Kasumi-1 (cell line): Measurements from ENCODE around the gene HYI.
"Not testable (repeated sequence)": the region's sequence is repeated elsewhere in the genome, so short reads cannot be mapped to it uniquely, and the experiment has no call there.

Source experiments
- DNase-seq, 2 experiments: peaks; one replicate each; lab custom pipeline; 2025; lab: John Stamatoyannopoulos, UW

Gene HYI, protein sequence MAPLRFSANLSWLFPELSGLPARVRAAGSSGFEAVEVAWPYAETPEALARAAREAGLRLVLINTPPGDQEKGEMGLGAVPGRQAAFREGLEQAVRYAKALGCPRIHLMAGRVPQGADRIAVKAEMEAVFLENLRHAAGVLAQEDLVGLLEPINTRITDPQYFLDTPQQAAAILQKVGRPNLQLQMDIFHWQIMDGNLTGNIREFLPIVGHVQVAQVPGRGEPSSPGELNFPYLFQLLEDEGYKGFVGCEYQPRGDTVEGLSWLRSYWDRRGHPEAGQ

DNA sequence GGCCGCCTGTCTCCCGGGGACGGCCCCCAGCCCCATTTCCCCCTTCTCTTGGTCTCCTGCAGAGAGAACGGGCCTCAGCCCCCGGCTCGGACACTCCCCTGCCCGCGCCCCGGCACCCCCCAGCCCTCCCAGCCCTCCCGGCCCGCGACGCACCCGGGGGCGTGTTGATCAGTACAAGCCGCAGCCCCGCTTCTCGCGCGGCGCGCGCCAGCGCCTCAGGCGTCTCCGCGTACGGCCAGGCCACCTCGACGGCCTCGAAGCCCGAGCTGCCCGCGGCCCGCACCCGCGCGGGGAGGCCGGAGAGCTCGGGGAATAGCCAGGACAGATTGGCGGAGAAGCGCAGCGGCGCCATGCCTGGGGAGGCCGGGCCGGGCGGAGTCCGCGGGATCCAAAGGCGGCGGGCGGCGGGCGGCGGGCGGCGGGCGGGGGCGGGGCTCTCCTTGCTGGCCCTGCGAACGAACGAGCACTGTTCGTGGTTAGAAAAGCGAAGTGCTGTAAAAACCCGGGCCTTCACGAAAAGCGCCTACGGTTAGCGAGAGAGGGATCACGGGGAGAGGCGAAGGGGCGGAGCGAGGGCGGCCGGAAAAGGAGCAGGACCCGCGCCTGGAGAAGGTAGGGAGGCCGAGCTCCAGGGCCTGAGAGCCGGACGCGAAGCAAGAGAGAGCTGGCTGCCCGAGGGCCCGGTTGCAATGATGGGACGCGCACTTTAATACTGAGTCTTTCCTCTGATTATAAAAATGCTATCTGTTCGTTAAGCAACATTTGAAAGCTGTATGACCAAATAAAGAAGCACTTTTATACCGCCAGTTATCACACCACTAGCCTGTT is at the start of gene HYI:
TSS of gene HYI (minus strand) at position 490 of the 828 bp plus-strand sequence. CDS start at position 352, 138 bp downstream.
- peak; percentile 83 to 87 for DNase-seq

DNA sequence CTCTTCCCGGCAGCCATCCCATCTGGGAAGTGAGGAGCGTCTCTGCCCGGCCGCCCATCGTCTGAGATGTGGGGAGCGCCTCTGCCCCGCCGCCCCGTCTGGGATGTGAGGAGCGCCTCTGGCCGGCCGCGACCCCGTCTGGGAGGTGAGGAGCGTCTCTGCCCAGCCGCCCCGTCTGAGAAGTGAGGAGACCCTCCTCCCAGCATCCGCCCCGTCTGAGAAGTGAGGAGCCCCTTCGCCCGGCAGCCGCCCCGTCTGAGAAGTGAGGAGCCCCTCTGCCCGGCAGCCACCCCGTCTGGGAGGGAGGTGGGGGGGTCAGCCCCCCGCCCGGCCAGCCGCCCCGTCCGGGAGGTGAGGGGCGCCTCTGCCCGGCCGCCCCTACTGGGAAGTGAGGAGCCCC is 48.1 kb upstream of the HYI start:
- DNase-seq: not testable (repeated sequence)

DNA sequence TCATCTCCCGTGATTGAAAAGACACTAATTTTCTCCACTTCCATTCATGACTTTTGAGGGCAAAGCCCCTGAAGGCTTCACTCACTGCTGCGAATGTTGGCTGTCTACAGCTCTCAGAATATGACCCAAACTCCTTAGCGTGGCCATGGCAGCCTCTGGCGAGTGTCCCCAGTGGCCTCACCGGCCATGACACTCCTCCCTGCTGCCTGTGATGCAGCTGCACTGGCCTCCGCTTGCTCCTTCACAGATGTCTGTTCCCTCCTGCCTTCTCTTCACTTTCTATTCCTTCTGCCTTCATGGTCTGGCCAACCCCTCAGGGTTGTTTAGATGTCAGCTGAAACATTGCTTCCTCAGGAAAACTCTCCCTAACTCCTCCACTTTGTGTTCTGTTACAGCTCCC is 46.2 kb upstream of the HYI start:
- DNase-seq: no peak

DNA sequence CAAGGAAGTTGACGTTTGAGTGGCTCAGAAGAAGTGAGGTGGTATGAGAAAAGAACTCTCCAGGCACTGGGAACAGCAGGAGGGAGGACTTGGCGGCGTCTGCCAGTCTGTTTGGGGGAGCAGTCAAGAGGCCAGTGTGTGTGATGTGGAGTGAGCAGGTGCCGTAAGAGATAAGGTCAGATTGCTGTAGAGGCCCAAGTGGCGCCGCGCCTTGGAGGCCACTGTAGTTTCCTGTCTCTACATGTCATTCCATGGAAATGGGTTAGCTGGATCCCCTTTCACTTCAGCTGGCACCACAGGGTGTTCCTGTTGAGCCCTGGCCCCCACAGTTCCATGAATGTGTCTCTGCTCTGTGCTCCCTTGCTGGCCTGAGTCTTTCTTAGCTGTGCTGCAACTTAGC is 41.5 kb upstream of the HYI start:
- DNase-seq: no peak

DNA sequence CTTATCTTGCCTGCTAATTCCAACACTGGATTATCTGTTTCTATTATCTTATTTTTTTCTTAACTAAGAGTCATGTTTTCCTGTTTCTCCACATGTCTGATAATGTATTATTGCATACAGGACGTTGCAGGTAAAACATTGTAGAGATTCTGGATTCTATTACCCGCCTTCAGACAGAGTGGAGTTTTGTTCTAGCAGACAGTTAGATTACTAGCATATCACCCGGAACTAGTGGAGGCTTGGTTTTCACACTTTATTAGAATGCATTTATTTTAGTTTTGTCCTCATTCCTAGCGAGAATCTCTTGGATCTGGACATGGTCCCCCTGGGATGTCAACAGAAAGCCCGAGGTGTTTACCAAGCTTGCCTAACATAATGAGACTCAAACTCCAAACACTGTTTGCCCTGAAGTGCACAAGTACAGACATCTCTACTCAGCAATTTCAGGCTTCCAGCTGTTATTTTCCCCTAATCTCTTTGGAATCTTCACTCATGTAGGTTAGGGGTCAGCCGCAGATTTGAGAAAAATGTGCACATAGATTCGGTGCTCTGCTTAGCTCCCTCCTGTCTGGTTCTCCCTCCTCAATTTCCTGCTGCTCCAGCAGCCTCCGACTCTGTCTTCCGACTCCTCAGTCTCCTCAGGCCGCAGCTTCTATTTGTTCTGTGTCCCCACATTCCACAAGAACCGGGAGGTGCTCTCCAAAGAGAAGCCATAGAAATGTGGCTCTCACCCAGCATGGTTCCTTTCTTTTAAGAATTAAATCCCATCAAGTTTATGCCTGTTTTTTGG is 40.1 kb upstream of the HYI start:
- no peak for DNase-seq

DNA sequence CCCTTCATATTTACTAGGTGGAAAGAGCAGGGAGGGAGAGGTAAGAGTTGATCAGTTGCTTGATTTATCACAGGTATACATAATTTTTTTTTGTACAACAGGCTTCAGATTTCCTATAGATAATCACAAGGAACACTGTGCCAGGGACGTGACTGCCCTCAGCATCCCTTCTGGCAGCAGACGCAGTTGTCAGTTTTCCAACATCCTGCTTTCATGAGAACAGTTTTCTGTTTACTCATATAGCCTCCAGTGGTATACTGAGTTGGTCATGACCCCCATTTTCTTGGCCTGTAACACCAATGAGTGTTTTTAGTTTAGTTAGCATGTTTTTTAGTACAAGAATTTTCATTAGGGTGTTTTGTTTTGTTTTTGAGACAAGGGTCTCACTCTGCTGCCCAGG is 39.1 kb upstream of the HYI start:
- DNase-seq: no peak

DNA sequence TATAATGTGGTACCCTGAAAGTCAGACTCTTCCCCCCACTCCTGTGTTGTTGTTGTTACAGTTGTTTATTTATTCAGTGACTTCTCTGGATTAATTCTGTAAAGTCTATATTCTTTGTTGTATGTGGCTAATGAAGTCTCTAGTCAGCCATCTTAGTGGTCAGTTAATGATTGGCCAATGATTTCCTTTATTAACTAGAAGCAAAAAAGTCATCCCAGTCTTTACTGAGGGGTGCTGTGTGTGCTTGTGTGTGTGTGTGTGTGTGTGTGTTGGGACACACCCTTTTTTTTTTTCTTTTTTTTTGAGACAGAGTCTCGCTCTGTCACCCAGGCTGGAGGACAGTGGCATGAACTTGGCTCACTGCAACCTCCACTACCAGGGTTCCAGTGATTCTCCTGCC is 37.3 kb upstream of the HYI start:
- DNase-seq: no peak

DNA sequence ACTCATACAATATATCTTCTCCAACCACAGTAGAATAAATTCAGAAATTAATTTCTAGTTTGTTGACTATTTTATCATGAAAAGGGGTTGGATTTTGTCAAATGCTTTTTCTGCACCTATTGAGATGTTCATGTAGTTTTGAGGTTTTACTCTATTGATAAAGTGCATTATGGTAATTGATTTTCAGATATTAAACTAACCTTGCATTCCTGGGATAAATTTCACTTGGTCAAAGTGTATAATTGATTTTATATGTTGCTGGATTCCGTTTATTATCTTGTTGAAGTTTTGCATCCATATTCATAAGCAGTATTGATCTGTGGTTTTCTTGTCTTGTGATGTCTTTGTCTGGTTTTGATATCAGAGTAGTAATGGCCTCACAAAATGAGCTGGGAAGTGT is 34.4 kb upstream of the HYI start:
- no peak for DNase-seq

DNA sequence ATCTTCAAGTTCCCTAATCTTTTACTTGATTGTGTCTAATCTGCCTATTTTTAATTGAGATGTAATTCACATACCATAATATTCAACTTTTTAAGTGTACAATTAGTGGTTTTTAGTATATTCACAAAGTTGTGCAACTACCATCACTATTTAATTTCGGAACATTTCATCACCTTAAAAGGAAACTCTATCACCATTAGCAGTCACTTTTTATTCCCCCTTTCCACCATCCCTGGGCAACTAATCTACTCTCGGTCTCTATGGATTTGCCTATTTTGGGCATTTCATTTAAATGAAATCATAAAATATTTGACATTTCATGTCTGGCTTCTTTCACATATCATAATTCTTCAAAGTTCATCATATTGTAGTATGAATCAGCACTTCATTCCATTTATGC is 30.6 kb upstream of the HYI start:
- no peak for DNase-seq

DNA sequence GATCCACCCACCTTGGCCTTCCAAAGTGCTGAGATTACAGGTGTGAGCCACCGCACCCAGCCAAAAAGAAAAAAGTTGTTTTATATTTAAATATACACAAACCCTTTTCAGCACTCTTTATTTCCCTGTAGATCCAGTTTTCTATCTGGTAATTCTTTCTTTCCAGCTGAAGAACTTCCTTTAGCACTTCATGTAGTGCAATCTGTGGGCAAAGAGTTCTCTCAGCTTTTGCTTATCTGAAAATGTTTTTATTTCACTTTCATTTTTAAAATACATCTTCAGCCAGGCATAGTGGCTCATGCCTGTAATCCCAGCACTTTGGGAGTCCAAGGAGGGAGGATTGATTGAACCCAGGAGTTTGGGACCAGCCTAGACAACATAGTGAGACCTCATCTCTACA is 28.5 kb upstream of the HYI start:
- no peak for DNase-seq

DNA sequence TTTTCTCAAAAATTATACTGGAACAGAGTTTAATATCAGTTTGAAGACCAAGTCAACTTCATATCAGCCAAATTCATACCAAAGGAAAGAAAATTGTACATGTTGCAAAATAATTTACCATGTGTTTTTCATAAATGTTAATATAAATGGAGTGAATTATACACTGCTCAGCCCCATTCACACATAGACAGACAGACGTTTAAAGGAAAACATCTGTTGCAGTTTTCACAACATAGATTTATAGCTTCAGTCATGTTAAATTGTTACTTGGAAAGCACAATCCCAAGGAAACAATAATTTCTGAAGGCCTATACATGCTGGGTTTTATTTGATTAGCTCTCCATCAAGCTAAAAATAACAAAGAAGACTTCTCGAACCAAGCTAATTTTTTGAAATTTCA is 27.8 kb upstream of the HYI start:
- no peak for DNase-seq

DNA sequence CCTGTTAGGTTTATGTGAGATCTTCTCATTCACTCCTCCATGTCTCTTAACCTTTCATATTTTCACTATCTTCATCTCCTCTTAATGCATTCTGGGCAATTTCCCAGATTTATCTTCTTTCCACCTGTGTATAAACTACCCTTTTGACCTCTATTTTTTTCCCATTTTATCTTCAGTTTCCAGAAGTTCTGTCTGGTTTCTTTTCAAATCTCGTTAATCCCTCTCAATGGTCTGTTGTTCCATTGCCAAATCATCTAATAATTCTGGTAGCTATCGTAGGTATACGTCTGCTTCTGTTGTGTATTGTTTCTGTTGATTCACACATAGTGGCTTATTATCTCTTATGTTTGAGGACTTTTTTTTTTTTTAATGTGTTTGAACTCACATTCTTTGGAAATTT is 25.7 kb upstream of the HYI start:
- no peak for DNase-seq

DNA sequence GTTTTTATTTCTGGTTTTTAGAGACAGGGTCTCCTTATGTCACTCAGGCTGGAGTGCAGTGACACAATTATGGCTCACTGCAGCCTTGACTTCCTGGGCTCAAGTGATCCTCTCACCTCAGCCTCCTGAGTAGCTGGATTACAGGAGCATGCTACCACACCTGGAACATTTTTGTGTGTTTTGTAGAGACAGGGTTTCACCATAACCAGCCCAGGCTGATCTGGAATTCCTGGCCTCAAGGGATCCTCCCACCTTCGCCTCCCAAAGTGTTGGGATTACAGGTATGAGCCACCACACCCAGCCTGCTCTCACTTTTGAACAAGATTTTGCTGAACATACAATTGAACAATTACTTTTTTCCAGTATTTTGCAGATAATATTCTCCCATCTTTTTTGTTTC is 24.0 kb upstream of the HYI start:
- DNase-seq: no peak

DNA sequence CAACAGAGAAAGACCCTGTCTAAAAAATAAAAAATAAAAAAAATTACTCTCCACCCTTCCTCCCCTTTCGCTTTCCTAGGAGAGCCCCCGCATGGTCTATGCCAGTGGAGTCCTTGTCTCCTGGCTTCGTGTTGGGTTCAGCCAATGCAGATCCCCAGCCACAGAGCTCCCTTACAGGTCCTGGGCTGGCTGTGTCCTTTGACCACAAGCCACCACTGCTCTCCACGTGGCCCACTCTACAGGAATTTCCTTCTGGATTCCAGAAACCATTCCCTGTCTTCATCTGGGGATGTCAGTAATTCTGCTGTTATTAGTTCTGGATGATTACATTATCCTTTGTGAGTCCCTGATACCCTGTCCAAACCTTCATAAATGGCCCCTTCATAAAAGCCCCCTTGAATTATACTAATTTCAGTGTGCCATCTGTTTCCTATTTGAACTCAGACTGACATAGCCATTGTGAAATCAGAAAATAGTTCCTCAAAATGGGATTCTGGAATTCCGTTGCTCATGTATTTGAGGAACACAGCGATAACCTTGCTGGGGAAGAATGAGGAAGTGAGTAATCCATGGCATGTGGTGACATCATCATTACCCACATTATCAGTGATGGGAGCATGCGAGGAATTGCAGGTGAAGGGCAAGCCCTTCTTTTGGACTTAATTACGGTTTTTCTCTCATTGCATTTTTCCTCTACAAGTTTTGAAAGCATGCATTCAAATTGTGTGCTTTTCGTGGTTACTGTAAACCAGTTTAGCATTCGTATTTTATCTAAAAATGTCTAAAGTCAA is 22.1 kb upstream of the HYI start:
- DNase-seq: not testable (repeated sequence)

DNA sequence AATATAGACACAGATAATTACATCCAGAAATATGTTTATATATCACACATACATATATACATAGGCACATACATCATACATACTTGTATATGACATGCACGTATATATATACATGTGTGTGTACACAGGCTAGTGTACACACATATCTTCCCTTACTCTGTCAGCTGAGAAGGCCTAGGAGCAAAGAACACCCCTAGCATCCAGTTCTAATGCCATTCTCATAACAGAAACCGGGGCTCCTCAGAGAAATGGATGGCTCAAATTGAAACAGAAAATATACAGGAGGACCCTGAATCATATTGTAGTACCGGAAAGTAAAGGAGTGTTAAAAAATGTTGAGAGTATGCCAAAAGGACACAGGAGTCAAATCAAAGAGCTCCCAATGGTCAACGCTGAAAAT is 19.7 kb upstream of the HYI start:
- no peak for DNase-seq

DNA sequence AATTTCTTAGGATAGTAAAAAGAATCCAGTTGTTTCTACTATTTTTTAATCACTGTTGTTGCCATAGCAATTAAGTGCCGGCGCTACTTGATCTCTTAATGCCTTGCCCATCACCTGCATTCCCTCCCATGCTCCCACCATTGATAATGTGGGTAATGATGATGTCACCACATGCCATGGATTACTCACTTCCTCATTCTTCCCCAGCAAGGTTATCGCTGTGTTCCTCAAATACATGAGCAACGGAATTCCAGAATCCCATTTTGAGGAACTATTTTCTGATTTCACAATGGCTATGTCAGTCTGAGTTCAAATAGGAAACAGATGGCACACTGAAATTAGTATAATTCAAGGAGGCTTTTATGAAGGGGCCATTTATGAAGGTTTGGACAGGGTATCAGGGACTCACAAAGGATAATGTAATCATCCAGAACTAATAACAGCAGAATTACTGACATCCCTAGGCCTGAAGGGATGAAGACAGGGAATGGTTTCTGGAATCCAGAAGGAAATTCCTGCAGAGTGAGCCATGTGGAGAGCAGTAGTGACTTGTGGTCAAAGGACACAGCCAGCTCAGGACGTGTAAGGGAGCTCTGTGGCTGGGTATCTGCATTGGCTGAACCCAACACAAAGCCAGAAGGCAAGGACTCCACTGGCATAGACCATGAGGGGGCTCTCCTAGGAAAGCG is 18.9 kb upstream of the HYI start:
- not testable (repeated sequence) for DNase-seq

DNA sequence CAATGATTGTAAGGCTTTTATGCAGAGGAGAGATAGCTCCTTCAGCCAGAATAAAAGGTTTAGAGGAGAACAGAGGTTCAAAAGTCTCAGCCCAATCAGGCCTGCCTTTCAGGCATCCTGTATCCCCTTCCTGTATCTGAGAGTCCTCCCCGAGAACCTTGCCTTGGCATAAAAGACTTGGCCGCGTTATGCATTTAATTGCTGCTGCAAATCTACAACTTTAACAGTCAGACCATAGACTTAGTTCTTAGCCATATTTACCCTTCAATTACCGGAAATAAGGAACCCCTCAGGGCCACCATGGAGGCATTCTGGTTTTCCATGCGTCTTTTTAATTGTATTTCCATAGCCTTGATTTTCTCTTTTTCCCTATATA is 18.3 kb upstream of the HYI start:
- no peak for DNase-seq

DNA sequence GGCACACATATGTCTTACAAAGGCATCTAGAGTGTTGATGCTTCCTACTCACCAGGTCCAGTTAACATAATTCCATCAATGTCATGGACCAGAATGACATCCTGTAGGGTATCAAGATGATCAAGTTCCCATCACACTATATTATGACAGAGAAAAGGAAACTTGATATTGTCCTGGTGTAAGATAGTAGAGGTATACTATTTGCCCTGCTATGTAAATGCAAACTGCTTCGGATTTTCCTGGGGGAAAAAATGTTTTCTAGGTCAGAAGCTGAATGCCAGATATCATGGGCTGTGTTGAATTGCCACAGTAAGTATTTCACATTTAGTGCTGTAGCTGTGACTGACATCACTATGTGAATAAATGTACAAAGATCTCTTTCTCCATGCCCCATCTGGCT is 16.2 kb upstream of the HYI start:
- no peak for DNase-seq

DNA sequence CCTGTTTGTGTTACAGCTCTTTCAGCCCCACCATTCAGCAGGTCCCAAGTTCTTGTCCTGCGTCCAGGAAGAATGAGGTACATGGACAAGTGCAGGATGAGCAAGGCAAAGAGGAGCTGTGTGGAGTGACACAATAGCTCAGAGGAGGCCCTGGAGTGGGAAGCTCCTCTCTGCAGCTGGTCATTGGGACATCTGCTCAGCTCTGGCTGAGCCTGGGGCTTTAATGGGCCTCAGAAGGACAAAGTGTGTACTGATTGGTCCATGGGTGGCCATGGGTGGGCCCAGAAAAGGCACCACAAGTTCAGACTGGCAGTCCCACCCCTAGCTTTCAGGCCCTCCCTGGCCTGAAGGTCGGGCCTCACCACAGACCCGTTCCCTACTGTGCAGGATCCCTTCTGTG is 14.7 kb upstream of the HYI start:
- DNase-seq: no peak

DNA sequence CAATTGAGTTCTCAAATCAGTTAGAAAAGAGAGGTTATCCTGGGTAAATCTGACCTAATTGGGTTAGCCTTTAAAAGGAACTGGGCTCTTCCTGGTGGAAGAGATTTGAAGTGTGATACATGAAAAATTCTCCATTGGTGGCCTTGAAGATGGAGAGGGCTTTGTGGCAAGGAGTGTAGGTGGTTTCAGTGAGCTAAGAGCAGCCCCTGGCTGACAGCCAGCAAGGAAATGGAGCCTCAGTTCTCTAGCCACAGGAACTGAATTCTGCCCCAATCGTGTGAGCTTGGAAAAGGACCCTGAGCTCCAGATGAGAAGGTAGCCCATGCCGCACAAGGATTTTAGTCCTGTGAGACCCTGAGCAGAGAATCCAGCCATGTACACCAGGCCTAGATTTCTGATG is 12.7 kb upstream of the HYI start:
- DNase-seq: peak; percentile 28 to 40

DNA sequence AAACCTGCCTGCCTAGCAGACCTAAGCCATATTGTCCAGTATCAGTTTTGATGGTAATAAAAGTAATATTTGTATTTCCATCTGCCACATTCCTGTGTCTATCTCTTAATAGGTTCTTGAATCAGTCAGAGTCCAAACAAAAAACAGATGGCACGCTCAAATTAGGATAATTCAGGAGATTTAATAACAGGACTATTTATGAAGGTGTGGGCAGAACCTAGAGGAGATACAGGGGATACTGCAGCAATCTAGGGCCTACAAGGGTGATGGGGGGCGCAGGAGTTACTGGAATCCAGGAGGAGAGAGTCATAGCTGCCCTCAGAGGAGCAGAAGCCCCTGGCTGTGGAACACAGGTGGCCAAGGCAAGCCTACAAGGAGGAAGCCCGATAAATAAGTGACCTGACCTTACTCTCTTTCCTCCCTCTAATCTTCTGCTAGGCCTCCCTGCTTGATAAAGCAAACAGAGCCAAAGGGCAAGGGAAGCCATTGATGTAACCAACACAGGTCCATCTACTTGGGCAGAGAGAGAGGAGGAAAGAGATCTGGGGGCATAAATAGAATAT is 11.9 kb upstream of the HYI start:
- DNase-seq: no peak
